HepG2 (cell line): ENCODE data around the gene NADK2. TPM values are rescaled to one million over a fixed set of nuclear protein-coding genes. Genes with fewer than 3 reads are reported as not detected.

Experiments
- EZH2 ChIP-seq: conservative IDR thresholded peaks from 2 replicates; pipeline ENCODE4 v1.6.1; 2012; ENCODE audit warnings: mild to moderate bottlenecking, low read depth, low read length, moderate library complexity
- FIP1L1 ChIP-seq: fragments of 200-400 bp; formaldehyde crosslinking; IDR thresholded peaks from 2 replicates; pipeline ENCODE4 v1.6.1; 2018; ENCODE audit warnings: low read depth, mild to moderate bottlenecking, low read length, moderate library complexity, borderline replicate concordance; ENCODE audit not compliant: insufficient read depth
- KDM1A ChIP-seq: IDR thresholded peaks from 2 replicates; pipeline ENCODE4 v1.6.1; 2016; ENCODE audit warnings: missing compliant biosample characterization
- KDM5A ChIP-seq: fragments of 200-600 bp; sonication (generic); IDR thresholded peaks from 2 replicates; pipeline ENCODE4 v1.7.0; 2018; ENCODE audit warnings: antibody characterized with exemption, mild to moderate bottlenecking, low read length, borderline replicate concordance
- KLF6 ChIP-seq: IDR thresholded peaks from 2 replicates; pipeline ENCODE4 v1.8.0; 2016; ENCODE audit warnings: missing biosample characterization, missing genetic modification reagents
- MBNL3 ChIP-seq: fragments of 250-450 bp; sonication (Bioruptor Pico); conservative IDR thresholded peaks from 2 replicates; pipeline ENCODE4 v1.8.0; 2022; ENCODE audit warnings: mild to moderate bottlenecking, inconsistent platforms
- NR2F1 ChIP-seq, 2 experiments: fragments of 450-650 bp in 1 of 2; formaldehyde crosslinking in 1 of 2; IDR thresholded peaks; 2 replicates each; pipeline versions ENCODE4 v1.5.0 to v1.6.1; 2016 to 2020; ENCODE audit warnings: mild to moderate bottlenecking in 1 of 2, missing compliant biosample characterization in 1 of 2, missing genetic modification reagents in 1 of 2, moderate library complexity in 1 of 2
- SATB2 ChIP-seq: sonication (generic); formaldehyde crosslinking; IDR thresholded peaks from 2 replicates; pipeline ENCODE4 v1.5.0; 2020; ENCODE audit warnings: missing genetic modification reagents
- TBP ChIP-seq: sonication (generic); formaldehyde crosslinking; IDR thresholded peaks from 2 replicates; pipeline ENCODE4 v1.5.0; 2020; ENCODE audit warnings: missing genetic modification reagents
- ZBTB38 ChIP-seq: sonication (generic); formaldehyde crosslinking; IDR thresholded peaks from 2 replicates; pipeline ENCODE4 v1.5.1; 2020; ENCODE audit warnings: mild to moderate bottlenecking, missing genetic modification reagents
- ZNF121 ChIP-seq: sonication (generic); formaldehyde crosslinking; IDR thresholded peaks from 2 replicates; pipeline ENCODE4 v1.5.0; 2020; ENCODE audit warnings: mild to moderate bottlenecking, missing genetic modification reagents
- ZNF329 ChIP-seq: sonication (generic); formaldehyde crosslinking; IDR thresholded peaks from 2 replicates; pipeline ENCODE4 v1.9.0; 2021; ENCODE audit warnings: low read depth, mild to moderate bottlenecking, missing genetic modification reagents
- ZNF652 ChIP-seq: IDR thresholded peaks from 2 replicates; pipeline ENCODE4 v1.6.1; 2016; ENCODE audit warnings: low read depth, borderline replicate concordance
- ZNF792 ChIP-seq: IDR thresholded peaks from 2 replicates; pipeline ENCODE4 v1.6.1; 2016
- polyA plus RNA-seq, 8 experiments: library from polyadenylated mRNA; depleted of rRNA in 3 of 8; stranded (reverse) in 7 of 8; unstranded in 1 of 8; fragments of >200 nt; fragmentation: Illumina TruSeq in 4 of 8; extraction: Trizol in 4 of 8; gene quantifications; 2 replicates each; pipeline versions ENCODE4 v1.2.1 to v1.2.3, GENCODE V29; 2011 to 2016; ENCODE audit warnings: low read depth in 4 of 8, missing spikeins in 1 of 8, mixed read lengths in 1 of 8; ENCODE audit not compliant: insufficient read depth in 1 of 8
- total RNA-seq, 5 experiments: library from RNA; depleted of rRNA; stranded (reverse); fragments of >200 nt; fragmentation: Illumina TruSeq; extraction: Trizol; gene quantifications; 2 replicates each; pipeline ENCODE4 v1.2.3, GENCODE V29; 2016; ENCODE audit warnings: low read depth in 1 of 5
- TF ChIP-seq, protein P1 (sequence below): IDR thresholded peaks from 2 replicates; pipeline ENCODE4 v1.6.1; 2016; ENCODE audit warnings: mild to moderate bottlenecking
- TF ChIP-seq, protein P2 (sequence below): sonication (generic); formaldehyde crosslinking; IDR thresholded peaks from 2 replicates; pipeline ENCODE4 v1.5.1; 2020; ENCODE audit warnings: missing genetic modification reagents, mild to moderate bottlenecking, borderline replicate concordance
- TF ChIP-seq, protein P3 (sequence below): sonication (generic); formaldehyde crosslinking; IDR thresholded peaks from 2 replicates; pipeline ENCODE4 v1.5.1; 2020; ENCODE audit warnings: mild to moderate bottlenecking, missing genetic modification reagents, borderline replicate concordance
- TF ChIP-seq, protein P4 (sequence below): sonication (generic); formaldehyde crosslinking; IDR thresholded peaks from 2 replicates; pipeline ENCODE4 v1.9.0; 2021; ENCODE audit warnings: missing genetic modification reagents, mild to moderate bottlenecking, borderline replicate concordance
- TF ChIP-seq, protein P5 (sequence below): sonication (generic); formaldehyde crosslinking; IDR thresholded peaks from 2 replicates; pipeline ENCODE4 v1.4.0; 2020; ENCODE audit warnings: missing genetic modification reagents

The NADK2 gene
- total and polyA plus RNA-seq, 2 of the 13 experiments (the other 11 are each of a cell fraction or from before 2014, with no cell fraction given): 13.9 to 71.4 TPM

DNA sequence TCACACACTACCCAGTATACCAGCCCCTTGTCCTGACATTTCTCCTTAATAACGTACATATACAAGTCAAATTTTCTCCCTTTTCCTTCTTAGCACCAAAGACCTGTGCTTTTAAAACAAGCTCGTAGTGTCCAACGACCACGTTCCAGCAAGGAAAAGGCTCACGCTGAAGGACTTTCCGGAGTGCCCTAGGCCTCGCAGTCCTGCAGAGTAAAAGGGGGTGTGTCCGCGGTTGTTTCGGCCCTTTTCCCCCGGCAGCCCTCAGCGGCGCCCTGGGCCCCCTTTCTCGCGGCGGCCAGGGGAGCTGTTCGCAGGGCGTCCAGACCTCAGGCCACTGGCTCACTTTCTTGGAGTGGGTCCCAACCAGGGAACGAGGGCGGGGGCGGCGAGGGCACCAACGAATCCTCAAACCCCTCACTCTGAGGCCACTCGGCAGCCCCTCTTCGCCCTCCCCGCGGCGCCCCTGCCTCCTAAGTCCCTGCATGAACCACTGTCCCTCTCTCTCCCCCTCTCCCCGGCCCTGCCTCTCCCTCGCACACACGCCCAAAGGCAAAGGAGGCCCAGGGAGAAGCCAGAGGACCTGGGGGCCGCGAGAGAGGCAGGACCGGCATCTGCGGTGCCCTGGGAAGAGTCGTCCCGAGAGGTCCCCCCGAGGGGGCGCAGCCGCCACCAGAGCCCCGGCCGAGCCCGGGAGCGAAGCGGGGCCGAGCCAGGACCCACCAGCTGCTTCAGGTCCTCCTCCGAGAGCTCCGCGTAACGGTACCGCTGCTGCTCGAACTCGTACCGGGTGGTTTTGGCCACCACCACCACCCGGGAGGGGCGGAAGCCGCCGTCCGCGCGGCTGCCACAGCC, 720 bp downstream of the NADK2 start (continued):
- TF ChIP-seq, protein P1, sequence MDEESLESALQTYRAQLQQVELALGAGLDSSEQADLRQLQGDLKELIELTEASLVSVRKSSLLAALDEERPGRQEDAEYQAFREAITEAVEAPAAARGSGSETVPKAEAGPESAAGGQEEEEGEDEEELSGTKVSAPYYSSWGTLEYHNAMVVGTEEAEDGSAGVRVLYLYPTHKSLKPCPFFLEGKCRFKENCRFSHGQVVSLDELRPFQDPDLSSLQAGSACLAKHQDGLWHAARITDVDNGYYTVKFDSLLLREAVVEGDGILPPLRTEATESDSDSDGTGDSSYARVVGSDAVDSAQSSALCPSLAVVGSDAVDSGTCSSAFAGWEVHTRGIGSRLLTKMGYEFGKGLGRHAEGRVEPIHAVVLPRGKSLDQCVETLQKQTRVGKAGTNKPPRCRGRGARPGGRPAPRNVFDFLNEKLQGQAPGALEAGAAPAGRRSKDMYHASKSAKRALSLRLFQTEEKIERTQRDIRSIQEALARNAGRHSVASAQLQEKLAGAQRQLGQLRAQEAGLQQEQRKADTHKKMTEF (CRISPR knock-in tag): peak; percentile 37; the same call in 1 of the 2 replicates
- TF ChIP-seq SATB2 (no peak), NR2F1 (CRISPR knock-in tag; IDR thresholded peaks at IDR 0.05) (no peak), ZNF652 (CRISPR knock-in tag) (peak; percentile 8; the same call in 1 of the 2 replicates), ZNF329 (CRISPR knock-in tag) (no peak), ZBTB38 (CRISPR knock-in tag) (peak; percentile 36; the same call in 1 of the 2 replicates), MBNL3 (CRISPR knock-in tag) (no peak), ZNF792 (CRISPR knock-in tag) (0 out of 2 replicates have a peak, but pooled peaks have one; percentile 11), FIP1L1 (no peak), KDM1A (no peak), KLF6 (CRISPR knock-in tag) (no peak), EZH2 (no peak), TBP (no peak), KDM5A (no peak), ZNF121 (CRISPR knock-in tag) (no peak)
- TF ChIP-seq, protein P2, sequence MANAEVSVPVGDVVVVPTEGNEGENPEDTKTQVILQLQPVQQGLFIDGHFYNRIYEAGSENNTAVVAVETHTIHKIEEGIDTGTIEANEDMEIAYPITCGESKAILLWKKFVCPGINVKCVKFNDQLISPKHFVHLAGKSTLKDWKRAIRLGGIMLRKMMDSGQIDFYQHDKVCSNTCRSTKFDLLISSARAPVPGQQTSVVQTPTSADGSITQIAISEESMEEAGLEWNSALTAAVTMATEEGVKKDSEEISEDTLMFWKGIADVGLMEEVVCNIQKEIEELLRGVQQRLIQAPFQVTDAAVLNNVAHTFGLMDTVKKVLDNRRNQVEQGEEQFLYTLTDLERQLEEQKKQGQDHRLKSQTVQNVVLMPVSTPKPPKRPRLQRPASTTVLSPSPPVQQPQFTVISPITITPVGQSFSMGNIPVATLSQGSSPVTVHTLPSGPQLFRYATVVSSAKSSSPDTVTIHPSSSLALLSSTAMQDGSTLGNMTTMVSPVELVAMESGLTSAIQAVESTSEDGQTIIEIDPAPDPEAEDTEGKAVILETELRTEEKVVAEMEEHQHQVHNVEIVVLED (CRISPR knock-in tag): 0 out of 2 replicates have a peak, but pooled peaks have one; percentile 19
- TF ChIP-seq, protein P3, sequence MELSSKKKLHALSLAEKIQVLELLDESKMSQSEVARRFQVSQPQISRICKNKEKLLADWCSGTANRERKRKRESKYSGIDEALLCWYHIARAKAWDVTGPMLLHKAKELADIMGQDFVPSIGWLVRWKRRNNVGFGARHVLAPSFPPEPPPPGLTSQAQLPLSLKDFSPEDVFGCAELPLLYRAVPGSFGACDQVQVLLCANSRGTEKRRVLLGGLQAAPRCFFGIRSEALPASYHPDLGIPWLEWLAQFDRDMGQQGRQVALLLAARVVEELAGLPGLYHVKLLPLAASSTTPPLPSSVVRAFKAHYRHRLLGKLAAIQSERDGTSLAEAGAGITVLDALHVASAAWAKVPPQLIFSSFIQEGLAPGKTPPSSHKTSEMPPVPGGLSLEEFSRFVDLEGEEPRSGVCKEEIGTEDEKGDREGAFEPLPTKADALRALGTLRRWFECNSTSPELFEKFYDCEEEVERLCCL (CRISPR knock-in tag): no peak; the same call in 1 of the 2 replicates
- TF ChIP-seq, protein P4, sequence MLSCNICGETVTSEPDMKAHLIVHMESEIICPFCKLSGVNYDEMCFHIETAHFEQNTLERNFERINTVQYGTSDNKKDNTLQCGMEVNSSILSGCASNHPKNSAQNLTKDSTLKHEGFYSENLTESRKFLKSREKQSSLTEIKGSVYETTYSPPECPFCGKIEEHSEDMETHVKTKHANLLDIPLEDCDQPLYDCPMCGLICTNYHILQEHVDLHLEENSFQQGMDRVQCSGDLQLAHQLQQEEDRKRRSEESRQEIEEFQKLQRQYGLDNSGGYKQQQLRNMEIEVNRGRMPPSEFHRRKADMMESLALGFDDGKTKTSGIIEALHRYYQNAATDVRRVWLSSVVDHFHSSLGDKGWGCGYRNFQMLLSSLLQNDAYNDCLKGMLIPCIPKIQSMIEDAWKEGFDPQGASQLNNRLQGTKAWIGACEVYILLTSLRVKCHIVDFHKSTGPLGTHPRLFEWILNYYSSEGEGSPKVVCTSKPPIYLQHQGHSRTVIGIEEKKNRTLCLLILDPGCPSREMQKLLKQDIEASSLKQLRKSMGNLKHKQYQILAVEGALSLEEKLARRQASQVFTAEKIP (CRISPR knock-in tag): no peak
- TF ChIP-seq, protein P5, sequence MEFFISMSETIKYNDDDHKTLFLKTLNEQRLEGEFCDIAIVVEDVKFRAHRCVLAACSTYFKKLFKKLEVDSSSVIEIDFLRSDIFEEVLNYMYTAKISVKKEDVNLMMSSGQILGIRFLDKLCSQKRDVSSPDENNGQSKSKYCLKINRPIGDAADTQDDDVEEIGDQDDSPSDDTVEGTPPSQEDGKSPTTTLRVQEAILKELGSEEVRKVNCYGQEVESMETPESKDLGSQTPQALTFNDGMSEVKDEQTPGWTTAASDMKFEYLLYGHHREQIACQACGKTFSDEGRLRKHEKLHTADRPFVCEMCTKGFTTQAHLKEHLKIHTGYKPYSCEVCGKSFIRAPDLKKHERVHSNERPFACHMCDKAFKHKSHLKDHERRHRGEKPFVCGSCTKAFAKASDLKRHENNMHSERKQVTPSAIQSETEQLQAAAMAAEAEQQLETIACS (CRISPR knock-in tag): no peak
